HG02943 (cell line): ENCODE results near the gene CD226.
"Not testable (repeated sequence)": the region's sequence is repeated elsewhere in the genome, so short reads cannot be mapped to it uniquely, and the experiment has no call there.

Experiments
- ATAC-seq: cut with Tn5 transposase; IDR thresholded peaks from one replicate; pipeline ENCODE4 v1.9.1; 2021; ENCODE audit warnings: mild to moderate bottlenecking, low read depth, moderate library complexity; ENCODE audit not compliant: unreplicated experiment

CD226 gene

GRCh38 chr18:69916412-69916811 lies 31.3 kb downstream of the CD226 start:
- ATAC-seq = no peak

- no peak for ATAC-seq
These were observed 38.8 kb downstream of the CD226 start for GRCh38 chr18:69908838-69909237.

GRCh38 chr18:69906765-69907164 lies 40.9 kb downstream of the CD226 start:
- no peak for ATAC-seq

GRCh38 chr18:69900941-69901340 lies 46.7 kb downstream of the CD226 start:
- no peak for ATAC-seq

GRCh38 chr18:69899154-69899923 lies 48.3 kb downstream of the CD226 start:
- not testable (repeated sequence) for ATAC-seq

GRCh38 chr18:69898241-69898861 lies 49.3 kb downstream of the CD226 start:
- ATAC-seq = peak; percentile 62

- peak; percentile 48 for ATAC-seq
These were observed 50.1 kb downstream of the CD226 start for GRCh38 chr18:69897397-69898108.

GRCh38 chr18:69895066-69896047 lies 52.3 kb downstream of the CD226 start:
- no peak for ATAC-seq

GRCh38 chr18:69894467-69894866 lies 53.2 kb downstream of the CD226 start:
- ATAC-seq = no peak

- no peak for ATAC-seq
These were observed 57.1 kb downstream of the CD226 start for GRCh38 chr18:69890558-69890957.

- ATAC-seq = no peak
These were observed 58.7 kb downstream of the CD226 start for GRCh38 chr18:69889009-69889408.

GRCh38 chr18:69887256-69887655 lies 60.4 kb downstream of the CD226 start:
- no peak for ATAC-seq

- peak; percentile 87 for ATAC-seq
These were observed 61.7 kb downstream of the CD226 start for GRCh38 chr18:69885841-69886531.

GRCh38 chr18:69885355-69885754 lies 62.3 kb downstream of the CD226 start:
- no peak for ATAC-seq

GRCh38 chr18:69883781-69884180 lies 63.9 kb downstream of the CD226 start:
- ATAC-seq = no peak

- no peak for ATAC-seq
These were observed 64.6 kb downstream of the CD226 start for GRCh38 chr18:69882965-69883668.

- no peak for ATAC-seq
These were observed 67.6 kb downstream of the CD226 start for GRCh38 chr18:69880083-69880482.

- ATAC-seq = not testable (repeated sequence)
These were observed 68.6 kb downstream of the CD226 start for GRCh38 chr18:69879051-69879450.
